SK-N-SH (cell line): ENCODE measurements around the gene NCKAP5L.

ENCODE experiments used
- CHD2 ChIP-seq: fragments of 150-350 bp; IDR thresholded peaks from 2 replicates; pipeline ENCODE4 v1.6.1; 2018; ENCODE audit warnings: low read length; ENCODE audit not compliant: partially characterized antibody
- CTCF ChIP-seq: fragments of 200-600 bp; sonication (generic); IDR thresholded peaks from 2 replicates; pipeline ENCODE4 v1.6.1; 2017; ENCODE audit warnings: antibody characterized with exemption, mild to moderate bottlenecking, moderate library complexity
- EP300 ChIP-seq, 2 experiments: IDR thresholded peaks; 2 replicates each; pipeline versions ENCODE4 v1.4.0 to v1.6.1; 2012; ENCODE audit warnings: borderline replicate concordance in 1 of 2, low read depth in 1 of 2, low read length in 1 of 2
- EZH2phosphoT487 ChIP-seq: fragments of 200-600 bp; sonication (generic); IDR thresholded peaks from 2 replicates; pipeline ENCODE4 v1.6.1; 2017; ENCODE audit warnings: low read depth, mixed run types, mild to moderate bottlenecking, antibody characterized with exemption, moderate library complexity, borderline replicate concordance
- GABPA ChIP-seq: IDR thresholded peaks from 2 replicates; pipeline ENCODE4 v1.4.0; 2012; ENCODE audit warnings: low read depth, mild to moderate bottlenecking
- MXI1 ChIP-seq: IDR thresholded peaks from 2 replicates; pipeline ENCODE4 v1.6.1; 2012; ENCODE audit warnings: mild to moderate bottlenecking, low read depth, low read length, improper control_type of control experiment
- NFIC ChIP-seq: IDR thresholded peaks from 2 replicates; pipeline ENCODE4 v1.4.0; 2012; ENCODE audit warnings: borderline replicate concordance
- POLR2AphosphoS5 ChIP-seq: IDR thresholded peaks from 2 replicates; pipeline ENCODE4 v1.6.1; 2012; ENCODE audit warnings: low read depth, low read length
- RAD21 ChIP-seq: IDR thresholded peaks from 2 replicates; pipeline ENCODE4 v1.6.1; 2012; ENCODE audit warnings: mild to moderate bottlenecking, low read length
- RCOR1 ChIP-seq: fragments of 150-350 bp; IDR thresholded peaks from 2 replicates; pipeline ENCODE4 v1.6.1; 2017; ENCODE audit warnings: antibody characterized with exemption, low read length
- TAF1 ChIP-seq: IDR thresholded peaks from 2 replicates; pipeline ENCODE4 v1.6.1; 2012; ENCODE audit warnings: low read depth, mild to moderate bottlenecking, low read length, moderate library complexity, borderline replicate concordance
- TEAD4 ChIP-seq: IDR thresholded peaks from 2 replicates; pipeline ENCODE4 v1.4.0; 2012; ENCODE audit warnings: mild to moderate bottlenecking, borderline replicate concordance; ENCODE audit not compliant: insufficient read depth
- USF1 ChIP-seq: IDR thresholded peaks from 2 replicates; pipeline ENCODE4 v1.4.0; 2012; ENCODE audit warnings: low read depth, borderline replicate concordance
- ZBTB33 ChIP-seq: IDR thresholded peaks from 2 replicates; pipeline ENCODE4 v1.4.0; 2012; ENCODE audit warnings: low read depth, borderline replicate concordance

GRCh38 chr12:49847161-49847560 is 18.9 kb upstream of the NCKAP5L start:
- no peak for TF ChIP-seq CTCF
- TF ChIP-seq RAD21: no peak
- TF ChIP-seq RCOR1: no peak
- TF ChIP-seq TEAD4: no peak
- no peak for TF ChIP-seq CHD2
- TF ChIP-seq EZH2phosphoT487: no peak
- no peak for TF ChIP-seq MXI1
- no peak for TF ChIP-seq TAF1
- TF ChIP-seq USF1: no peak
- TF ChIP-seq GABPA: no peak
- TF ChIP-seq EP300 (IDR thresholded peaks at IDR 0.05; ENCODE audit: borderline replicate concordance in 1 of 2, low read depth in 1 of 2, low read length in 1 of 2): no peak
- no peak for TF ChIP-seq NFIC
- no peak for TF ChIP-seq POLR2AphosphoS5
- TF ChIP-seq ZBTB33: no peak
